Fibroblast of upper back skin (primary cell): Measurements from ENCODE around the gene PLA2G3.
"Not testable (repeated sequence)": the region's sequence is repeated elsewhere in the genome, so short reads cannot be mapped to it uniquely, and the experiment has no call there.

ENCODE experiments used
- DNase-seq: peaks from one replicate; pipeline ENCODE4 v3.0.0-alpha.2; 2013

Gene PLA2G3

GRCh38 chr22:31139866-31140716 is at the start of gene PLA2G3:
PLA2G3 (minus strand) TSS chr22:31140508; CDS start chr22:31140354, 154 bp downstream.
- DNase-seq, result peak; percentile 38

GRCh38 chr22:31187627-31188026 is 47.3 kb upstream of the PLA2G3 start:
- no peak for DNase-seq

- peak; percentile 70 for DNase-seq
These were observed 44.7 kb upstream of the PLA2G3 start for GRCh38 chr22:31185056-31185455.

- no peak for DNase-seq
These were observed 43.7 kb upstream of the PLA2G3 start for GRCh38 chr22:31184015-31184414.

GRCh38 chr22:31179345-31179744 is 39.0 kb upstream of the PLA2G3 start:
- peak; percentile 51 for DNase-seq

- DNase-seq, result no peak
These were observed 38.6 kb upstream of the PLA2G3 start for GRCh38 chr22:31178859-31179258.

- DNase-seq, result peak; percentile 95
These were observed 37.3 kb upstream of the PLA2G3 start for GRCh38 chr22:31177420-31178162.

GRCh38 chr22:31176923-31177322 is 36.6 kb upstream of the PLA2G3 start:
- DNase-seq, result no peak

- DNase-seq, result peak; percentile 81
These were observed 33.3 kb upstream of the PLA2G3 start for GRCh38 chr22:31173386-31174145.

GRCh38 chr22:31171734-31172133 is 31.4 kb upstream of the PLA2G3 start:
- not testable (repeated sequence) for DNase-seq

GRCh38 chr22:31170971-31171370 is 30.7 kb upstream of the PLA2G3 start:
- DNase-seq, result no peak

GRCh38 chr22:31162015-31162765 is 21.9 kb upstream of the PLA2G3 start:
- no peak for DNase-seq

GRCh38 chr22:31161386-31161785 is 21.1 kb upstream of the PLA2G3 start:
- DNase-seq, result no peak

GRCh38 chr22:31160328-31160978 is 20.1 kb upstream of the PLA2G3 start:
- DNase-seq, result no peak

- DNase-seq, result peak; percentile 48
These were observed 15.1 kb upstream of the PLA2G3 start for GRCh38 chr22:31155422-31155821.

GRCh38 chr22:31154975-31155374 is 14.7 kb upstream of the PLA2G3 start:
- DNase-seq, result no peak

GRCh38 chr22:31153357-31153756 is 13.0 kb upstream of the PLA2G3 start:
- DNase-seq, result no peak

- DNase-seq, result no peak
These were observed 11.6 kb upstream of the PLA2G3 start for GRCh38 chr22:31151872-31152271.

- DNase-seq, result no peak
These were observed 10.3 kb upstream of the PLA2G3 start for GRCh38 chr22:31150615-31151014.

GRCh38 chr22:31148953-31149627 is 8.8 kb upstream of the PLA2G3 start:
- peak; percentile 80 for DNase-seq

GRCh38 chr22:31148488-31148887 is 8.2 kb upstream of the PLA2G3 start:
- DNase-seq, result no peak
